H9 (cell line): Measurements from ENCODE around the gene GALNT4. TPM values are rescaled to one million over a fixed set of nuclear protein-coding genes. Genes with fewer than 3 reads are reported as not detected.

Source experiments
- DNase-seq: peaks from one replicate; pipeline ENCODE4 v3.0.0-alpha.2; 2017
- H2AFZ ChIP-seq: one replicate; pipeline ENCODE4 v1.6.1; 2013; ENCODE audit warnings: mild to moderate bottlenecking, low read length, control low read depth, moderate library complexity
- H2AK5ac ChIP-seq: 2 replicates; pipeline ENCODE4 v1.6.1; 2013; ENCODE audit warnings: low read length, control low read depth, mixed read lengths; ENCODE audit not compliant: insufficient read length
- H2BK120ac ChIP-seq: one replicate; pipeline ENCODE4 v1.6.1; 2013; ENCODE audit warnings: low read depth, mild to moderate bottlenecking, low read length, control low read depth, inconsistent platforms; ENCODE audit not compliant: poor library complexity, severe bottlenecking
- H2BK12ac ChIP-seq: 2 replicates; pipeline ENCODE4 v1.6.1; 2013; ENCODE audit warnings: low read length, control low read depth, mixed read lengths, low read depth; ENCODE audit not compliant: insufficient read length
- H2BK15ac ChIP-seq: 2 replicates; pipeline ENCODE4 v1.6.1; 2013; ENCODE audit warnings: low read depth, low read length, control low read depth
- H2BK20ac ChIP-seq: one replicate; pipeline ENCODE4 v1.6.1; 2013; ENCODE audit warnings: low read depth, mild to moderate bottlenecking, low read length, control low read depth, inconsistent platforms; ENCODE audit not compliant: poor library complexity, severe bottlenecking
- H2BK5ac ChIP-seq: 2 replicates; pipeline ENCODE4 v1.6.1; 2013; ENCODE audit warnings: low read length, control low read depth, mixed read lengths; ENCODE audit not compliant: insufficient read length
- H3K14ac ChIP-seq: 2 replicates; pipeline ENCODE4 v1.6.1; 2013; ENCODE audit warnings: low read length, control low read depth; ENCODE audit not compliant: insufficient read depth
- H3K18ac ChIP-seq: 2 replicates; pipeline ENCODE4 v1.6.1; 2013; ENCODE audit warnings: low read depth, mild to moderate bottlenecking, mixed read lengths, low read length, control low read depth; ENCODE audit not compliant: insufficient read length
- H3K23ac ChIP-seq: 2 replicates; pipeline ENCODE4 v1.6.1; 2013; ENCODE audit warnings: low read length, control low read depth, mixed read lengths, low read depth; ENCODE audit not compliant: insufficient read length
- H3K23me2 ChIP-seq: 2 replicates; pipeline ENCODE4 v1.6.1; 2013; ENCODE audit warnings: low read depth, mild to moderate bottlenecking, mixed read lengths, low read length, control low read depth; ENCODE audit not compliant: insufficient read length, poor library complexity, severe bottlenecking
- H3K27ac ChIP-seq: 2 replicates; pipeline ENCODE4 v1.5.1; 2013; ENCODE audit warnings: low read length, control low read depth, mixed read lengths, low read depth; ENCODE audit not compliant: insufficient read length
- H3K27me3 ChIP-seq: 2 replicates; pipeline ENCODE4 v1.6.1; 2013; ENCODE audit warnings: low read length, control low read depth, inconsistent platforms; ENCODE audit not compliant: insufficient read depth
- H3K4ac ChIP-seq: 2 replicates; pipeline ENCODE4 v1.6.1; 2013; ENCODE audit warnings: low read depth, mild to moderate bottlenecking, control low read depth, inconsistent platforms, low read length, moderate library complexity
- H3K4me1 ChIP-seq: 2 replicates; pipeline ENCODE4 v1.6.1; 2013; ENCODE audit warnings: low read length, control low read depth, inconsistent platforms; ENCODE audit not compliant: insufficient read depth
- H3K4me2 ChIP-seq: 2 replicates; pipeline ENCODE4 v1.6.1; 2013; ENCODE audit warnings: low read length, control low read depth, mixed read lengths; ENCODE audit not compliant: insufficient read length, insufficient read depth
- H3K56ac ChIP-seq: 2 replicates; pipeline ENCODE4 v1.6.1; 2013; ENCODE audit warnings: low read depth, mild to moderate bottlenecking, mixed read lengths, low read length, control low read depth; ENCODE audit not compliant: insufficient read length
- H3K79me1 ChIP-seq: 2 replicates; pipeline ENCODE4 v1.6.1; 2013; ENCODE audit warnings: low read depth, mild to moderate bottlenecking, moderate library complexity, low read length, control low read depth, inconsistent platforms; ENCODE audit not compliant: insufficient read depth, poor library complexity, severe bottlenecking
- H3K79me2 ChIP-seq: 2 replicates; pipeline ENCODE4 v1.6.1; 2013; ENCODE audit warnings: low read length, control low read depth, inconsistent platforms; ENCODE audit not compliant: insufficient read depth
- H3K9ac ChIP-seq: 2 replicates; pipeline ENCODE4 v1.6.1; 2013; ENCODE audit warnings: low read length, control low read depth, mixed read lengths; ENCODE audit not compliant: insufficient read length; ENCODE audit errors: extremely low read depth
- H3K9me3 ChIP-seq: one replicate; pipeline ENCODE4 v1.6.1; 2013; ENCODE audit warnings: low read depth, low read length, inconsistent platforms; ENCODE audit not compliant: control insufficient read depth
- H3T11ph ChIP-seq: one replicate; pipeline ENCODE4 v1.6.1; 2013; ENCODE audit warnings: mild to moderate bottlenecking, low read length, control low read depth, inconsistent platforms
- H4K20me1 ChIP-seq: one replicate; pipeline ENCODE4 v1.6.1; 2013; ENCODE audit not compliant: control insufficient read depth, insufficient read length, insufficient read depth
- H4K5ac ChIP-seq: 2 replicates; pipeline ENCODE4 v1.6.1; 2013; ENCODE audit warnings: low read depth, mild to moderate bottlenecking, mixed read lengths, low read length, control low read depth; ENCODE audit not compliant: insufficient read length
- H4K8ac ChIP-seq: replicated peaks from 2 replicates; pipeline ENCODE4 v1.6.1; 2013; ENCODE audit warnings: low read length, control low read depth, mixed read lengths, low read depth; ENCODE audit not compliant: insufficient read length
- H4K91ac ChIP-seq: 2 replicates; pipeline ENCODE4 v1.6.1; 2013; ENCODE audit warnings: low read depth, mild to moderate bottlenecking, moderate library complexity, mixed read lengths, low read length, control low read depth; ENCODE audit not compliant: insufficient read length
- H3K27ac Mint-ChIP-seq, 3 experiments: 2 replicates in 2 of 3; 3 replicates in 1 of 3; pipeline ENCODE4 v1.8.0; 2020 to 2021; ENCODE audit warnings: mixed read lengths in 3 of 3, mild to moderate bottlenecking in 1 of 3, moderate library complexity in 1 of 3
- H3K27me3 Mint-ChIP-seq: 2 replicates; pipeline ENCODE4 v1.8.0; 2021; ENCODE audit warnings: low read depth, mild to moderate bottlenecking, moderate library complexity, mixed read lengths
- H3K36me3 Mint-ChIP-seq, 3 experiments: 2 replicates in 2 of 3; 3 replicates in 1 of 3; pipeline ENCODE4 v1.8.0; 2020 to 2021; ENCODE audit warnings: low read depth in 3 of 3, mixed read lengths in 3 of 3; ENCODE audit not compliant: insufficient read depth in 1 of 3
- H3K4me1 Mint-ChIP-seq, 2 experiments: 2 replicates each; pipeline ENCODE4 v1.8.0; 2020; ENCODE audit warnings: mixed read lengths in 2 of 2
- H3K4me3 Mint-ChIP-seq, 2 experiments: 2 replicates in 1 of 2; 3 replicates in 1 of 2; pipeline ENCODE4 v1.8.0; 2020 to 2021; ENCODE audit warnings: mild to moderate bottlenecking in 2 of 2, mixed read lengths in 2 of 2, moderate library complexity in 1 of 2
- H3K9me3 Mint-ChIP-seq, 2 experiments: 2 replicates in 1 of 2; 3 replicates in 1 of 2; pipeline ENCODE4 v1.8.0; 2020; ENCODE audit warnings: mild to moderate bottlenecking in 2 of 2, mixed read lengths in 2 of 2, moderate library complexity in 1 of 2
- CTCF ChIP-seq: fragments of 200-600 bp; sonication (generic); conservative IDR thresholded peaks from 3 replicates; pipeline ENCODE4 v1.8.0; 2021; ENCODE audit warnings: antibody characterized with exemption, mild to moderate bottlenecking
- whole genome bisulfite sequencing: extraction: QIAGEN DNeasy Blood & Tissue Kit; methylation state at CpG from one replicate; pipeline ENCODE4 v1.1.7; 2013; ENCODE audit warnings: missing lambda C conversion rate, low lambda C conversion rate, mixed read lengths; ENCODE audit not compliant: insufficient read length; ENCODE audit errors: extremely low coverage; 5-methylcytosine and 5-hydroxymethylcytosine counted together
- total RNA-seq: library from RNA; stranded (reverse); gene quantifications from 2 replicates; pipeline ENCODE4 v1.2.1, GENCODE V29; 2021

The GALNT4 gene
- total RNA-seq, 1 experiment from 2014 or later, result 3.1 TPM

- H3K4me1 Mint-ChIP-seq, result peaks cover 7 to 13% of the 10 kb centered on the region in 2 experiments
- H3K27me3 Mint-ChIP-seq, result peaks cover 2% of the 10 kb centered on the region
- no peak overlapping the region for H2AK5ac ChIP-seq
- H3K4me1 ChIP-seq, result no peaks in the 10 kb centered on the region
- no peak overlapping the region for H2BK15ac ChIP-seq
- no CpG with 5 or more reads among the region's 21 CpGs for WGBS
- H3K14ac ChIP-seq, result peak overlapping the region; percentile 79; the same call in 1 of the 2 replicates
- no peak overlapping the region for H2BK5ac ChIP-seq
- peak overlapping the region in 2 of 3 experiments; percentile 79 to 82; a peak in 3 of 7 replicates for H3K27ac Mint-ChIP-seq
- no peak overlapping the region for H2AFZ ChIP-seq
- TF ChIP-seq CTCF, result no peak
- peaks cover 8 to 17% (median 15%) of the 10 kb centered on the region in 3 experiments; a peak in 6 of 7 replicates for H3K36me3 Mint-ChIP-seq
- H3K23ac ChIP-seq, result no peak overlapping the region
- H3K18ac ChIP-seq, result no peak overlapping the region
- no peak overlapping the region for H3K4ac ChIP-seq
- H3K9me3 ChIP-seq, result no peaks in the 10 kb centered on the region
- no peak overlapping the region for H4K91ac ChIP-seq
- H3K23me2 ChIP-seq, result peaks cover 10% of the 10 kb centered on the region
- H2BK120ac ChIP-seq, result no peak overlapping the region
- DNase-seq, result no peak
- H4K20me1 ChIP-seq, result no peaks in the 10 kb centered on the region
- no peak overlapping the region for H3K27ac ChIP-seq
- H3K9ac ChIP-seq, result peak overlapping the region; percentile 75
- no peak overlapping the region for H2BK12ac ChIP-seq
- H3K79me1 ChIP-seq, result no peaks in the 10 kb centered on the region
- no peak overlapping the region for H4K8ac ChIP-seq
- no peaks in the 10 kb centered on the region for H3K27me3 ChIP-seq
- peak overlapping the region; percentile 88 to 95 for H3K4me3 Mint-ChIP-seq
- H4K5ac ChIP-seq, result no peak overlapping the region
- no peak overlapping the region for H3T11ph ChIP-seq
- H3K4me2 ChIP-seq, result peak overlapping the region; percentile 37
- no peak overlapping the region for H3K56ac ChIP-seq
- no peak overlapping the region for H2BK20ac ChIP-seq
- H3K79me2 ChIP-seq, result no peaks in the 10 kb centered on the region
- no peaks in the 10 kb centered on the region for H3K9me3 Mint-ChIP-seq
These were observed 604 bp downstream of the GALNT4 start for GRCh38 chr12:89523843-89524540.
